Spleen (tissue), 11 donors: ENCODE data around the gene LRRC49. TPM values are rescaled to one million over a fixed set of nuclear protein-coding genes. Genes with fewer than 3 reads are reported as not detected.
"Not testable (repeated sequence)": the region's sequence is repeated elsewhere in the genome, so short reads cannot be mapped to it uniquely, and the experiment has no call there.

Experiments used
- DNase-seq: peaks from one replicate; pipeline ENCODE4 v3.0.0-alpha.2; 2020
- H3K27ac ChIP-seq, 8 donors: fragments of 200-600 bp; sonication (generic) in 7 of 8; 1 replicate in 4 of 8; 2 replicates in 4 of 8; pipeline versions ENCODE4 v1.5.0 to v1.8.0; 2016 to 2021; ENCODE audit warnings: inconsistent platforms in 4 of 8, mild to moderate bottlenecking in 4 of 8, moderate library complexity in 1 of 8
- H3K27me3 ChIP-seq, 7 donors: fragments of 200-600 bp; sonication (generic) in 6 of 7; replicated peaks in 1 of 7; 1 replicate in 4 of 7; 2 replicates in 3 of 7; pipeline versions ENCODE4 v1.5.0 to v1.8.0; 2016 to 2021; ENCODE audit warnings: inconsistent platforms in 3 of 7, mild to moderate bottlenecking in 1 of 7
- H3K36me3 ChIP-seq, 6 donors: fragments of 200-600 bp; sonication (generic) in 5 of 6; 1 replicate in 4 of 6; 2 replicates in 2 of 6; pipeline versions ENCODE4 v1.5.0 to v1.8.0; 2016 to 2021; ENCODE audit warnings: inconsistent platforms in 2 of 6
- H3K4me1 ChIP-seq, 6 donors: fragments of 200-600 bp; sonication (generic) in 5 of 6; 1 replicate in 3 of 6; 2 replicates in 3 of 6; pipeline versions ENCODE4 v1.5.0 to v1.8.0; 2016 to 2021; ENCODE audit warnings: inconsistent platforms in 3 of 6
- H3K4me3 ChIP-seq, 8 donors: fragments of 200-600 bp; sonication (generic) in 7 of 8; 1 replicate in 4 of 8; 2 replicates in 4 of 8; pipeline versions ENCODE4 v1.5.0 to v1.8.0; 2016 to 2021; ENCODE audit warnings: inconsistent platforms in 4 of 8, mild to moderate bottlenecking in 4 of 8, moderate library complexity in 2 of 8
- H3K9me3 ChIP-seq, 8 donors: fragments of 200-600 bp; sonication (generic) in 7 of 8; 1 replicate in 4 of 8; 2 replicates in 4 of 8; pipeline versions ENCODE4 v1.5.0 to v1.8.0; 2016 to 2021; ENCODE audit warnings: inconsistent platforms in 4 of 8
- CTCF ChIP-seq, 11 experiments: fragments of 200-600 bp in 7 of 11; fragments of 450-650 bp in 4 of 11; sonication (generic) in 4 of 11; IDR thresholded peaks in 8 of 11; conservative IDR thresholded peaks in 3 of 11; 1 replicate in 7 of 11; 2 replicates in 4 of 11; pipeline versions ENCODE4 v1.4.0 to v1.8.0; 2016 to 2021; ENCODE audit warnings: antibody characterized with exemption in 11 of 11, inconsistent platforms in 4 of 11, mild to moderate bottlenecking in 1 of 11
- POLR2A ChIP-seq, 3 donors: fragments of 450-650 bp; IDR thresholded peaks; one replicate each; pipeline ENCODE4 v1.5.1; 2017; ENCODE audit warnings: antibody characterized with exemption in 3 of 3, mild to moderate bottlenecking in 1 of 3
- POLR2AphosphoS5 ChIP-seq, 3 donors: sonication (generic); formaldehyde crosslinking; IDR thresholded peaks; one replicate each; pipeline ENCODE4 v1.5.1; 2017; ENCODE audit warnings: antibody characterized with exemption in 3 of 3
- WGBS, 5 donors: extraction: QIAGEN DNeasy Blood & Tissue Kit in 3 of 5; methylation state at CpG; one replicate each; pipeline versions ENCODE4 v1.1.5 to v1.1.7; 2013 to 2018; 5-methylcytosine and 5-hydroxymethylcytosine counted together
- intact Hi-C: fragments of 100-400 bp; cut with DNase I; formaldehyde crosslinking; loops from one replicate; pipeline ENCODE4 v1.15.0; 2023; ENCODE audit warnings: low total_unique reads
- polyA plus RNA-seq, 3 donors: library from polyadenylated mRNA; stranded (reverse); fragments of 200-250 nt; gene quantifications; one replicate each; pipeline ENCODE4 v1.2.1, GENCODE V29; 2013
- total RNA-seq, 7 donors: library from RNA; depleted of rRNA in 3 of 7; stranded (reverse); fragments of >200 nt in 3 of 7; fragmentation: NEBNext Ultra II Directional in 4 of 7; extraction: Animal tissue kit (Norgen Biotek cat#: 25700) in 4 of 7; gene quantifications; one replicate each; pipeline versions ENCODE4 v1.1.0 to v1.2.1, GENCODE V29; 2016 to 2021
- donor health status: healthy with polysubstance abuse.
- donor health status: DM: no; HTN: no; CAD: no; lungs with moderate emphysema.
- donor health status: DM: no; HTN: no; CAD: no.
- donor health status: Bipolar disorder and iron deficiency.
- donor health status: healthy.
- donor health status: DM: no; HTN: no; CAD: no.
- donor health status: DM: yes; HTN: yes; CAD: no.

Gene LRRC49
- total and polyA plus RNA-seq, 10 donors = 0.62 to 4.1 (median 2.4) TPM

DNA sequence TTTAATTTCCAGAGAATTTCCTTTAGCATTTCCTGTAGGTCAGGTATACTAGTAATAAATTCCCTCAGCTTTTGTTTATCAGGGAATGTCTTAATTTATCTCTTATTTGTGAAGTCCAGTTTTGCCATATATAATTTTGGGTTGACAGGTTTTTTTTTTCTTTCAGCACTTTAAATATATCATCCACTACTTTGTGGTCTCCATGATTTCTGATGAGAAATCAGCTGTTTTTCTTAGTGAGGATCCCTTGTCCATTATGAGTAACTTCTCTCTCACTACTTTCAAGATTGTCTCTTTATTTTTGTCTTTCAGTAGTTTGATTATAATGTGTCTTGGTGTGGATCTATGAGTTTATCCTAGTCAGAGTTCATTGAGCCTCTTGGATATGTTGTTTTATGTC is 105.7 kb downstream of the LRRC49 start:
- TF ChIP-seq POLR2A (IDR thresholded peaks at IDR 0.05) = no peak
- no peak for TF ChIP-seq POLR2AphosphoS5 (IDR thresholded peaks at IDR 0.05)
- TF ChIP-seq CTCF (IDR thresholded peaks at IDR 0.05 in 8 of 11, conservative IDR thresholded peaks at IDR 0.05 in 3 of 11) = no peak
- intact Hi-C loops = no loop called here
- no peak overlapping the region for H3K4me3 ChIP-seq
- H3K9me3 ChIP-seq = peaks cover 0 to 27% (median 16%) of the 10 kb centered on the region in 8 donors
- DNase-seq = no peak
- H3K36me3 ChIP-seq = no peaks in the 10 kb centered on the region
- H3K4me1 ChIP-seq = no peaks in the 10 kb centered on the region
- no peaks in the 10 kb centered on the region for H3K27me3 ChIP-seq
- H3K27ac ChIP-seq = no peak overlapping the region

- H3K36me3 ChIP-seq = no peaks in the 10 kb centered on the region
- no peak for TF ChIP-seq CTCF (IDR thresholded peaks at IDR 0.05 in 8 of 11, conservative IDR thresholded peaks at IDR 0.05 in 3 of 11)
- no peak for TF ChIP-seq POLR2AphosphoS5 (IDR thresholded peaks at IDR 0.05)
- no peak for TF ChIP-seq POLR2A (IDR thresholded peaks at IDR 0.05)
- H3K9me3 ChIP-seq = peaks cover 0 to 25% (median 16%) of the 10 kb centered on the region in 8 donors
- DNase-seq = no peak
- H3K27ac ChIP-seq = no peak overlapping the region
- intact Hi-C loops = no loop called here
- H3K27me3 ChIP-seq = no peaks in the 10 kb centered on the region
- 59 to 83% (median 74%) methylated on average over 1 of the region's 1 CpG for WGBS, 5 donors
- H3K4me1 ChIP-seq = no peaks in the 10 kb centered on the region
- no peak overlapping the region for H3K4me3 ChIP-seq
Observed at GRCh38 chr15:71002316-71002715, 109.7 kb downstream of the LRRC49 start.

- Histone ChIP-seq H3K4me1 (no peaks in the 10 kb centered on the region), H3K4me3 (no peak overlapping the region), H3K27me3 (no peaks in the 10 kb centered on the region), H3K9me3 (peaks cover 0 to 15% (median 13%) of the 10 kb centered on the region in 8 donors), H3K36me3 (no peaks in the 10 kb centered on the region), H3K27ac (no peak overlapping the region)
- intact Hi-C loops = no loop called here
- TF ChIP-seq CTCF (IDR thresholded peaks at IDR 0.05 in 8 of 11, conservative IDR thresholded peaks at IDR 0.05 in 3 of 11) (no peak), POLR2AphosphoS5 (IDR thresholded peaks at IDR 0.05) (no peak), POLR2A (IDR thresholded peaks at IDR 0.05) (no peak)
- no peak for DNase-seq
Observed at GRCh38 chr15:71003319-71003718, 110.7 kb downstream of the LRRC49 start.

- H3K9me3 ChIP-seq, H3K4me3 ChIP-seq, H3K4me1 ChIP-seq, intact Hi-C loops, H3K27ac ChIP-seq, H3K36me3 ChIP-seq, H3K27me3 ChIP-seq, DNase-seq: not testable (repeated sequence)
- 93 to 98% (median 97%) methylated on average over 4 of the region's 4 CpGs for WGBS, 5 donors
Observed at GRCh38 chr15:71004506-71004905, 111.9 kb downstream of the LRRC49 start.

- no peaks in the 10 kb centered on the region for H3K27me3 ChIP-seq
- DNase-seq = no peak
- no peaks in the 10 kb centered on the region for H3K4me1 ChIP-seq
- intact Hi-C loops = no loop called here
- H3K9me3 ChIP-seq = no peaks in the 10 kb centered on the region
- no peak overlapping the region for H3K27ac ChIP-seq
- no peak overlapping the region for H3K4me3 ChIP-seq
- WGBS, 5 donors = 84 to 92% (median 87%) methylated on average over 1 of the region's 1 CpG
- TF ChIP-seq POLR2A (IDR thresholded peaks at IDR 0.05) (no peak), POLR2AphosphoS5 (IDR thresholded peaks at IDR 0.05) (no peak), CTCF (IDR thresholded peaks at IDR 0.05 in 8 of 11, conservative IDR thresholded peaks at IDR 0.05 in 3 of 11) (no peak)
- H3K36me3 ChIP-seq = no peaks in the 10 kb centered on the region
Observed at GRCh38 chr15:71005895-71006294, 113.3 kb downstream of the LRRC49 start.
